K562 (cell line): Measurements from ENCODE around the gene SLC20A1. TPM values are rescaled to one million over a fixed set of nuclear protein-coding genes. Genes with fewer than 3 reads are reported as not detected.

Source experiments
- ARID2 ChIP-seq: fragments of 450-650 bp; IDR thresholded peaks from 2 replicates; pipeline ENCODE4 v1.6.1; 2017; ENCODE audit warnings: antibody characterized with exemption, mild to moderate bottlenecking
- CLOCK ChIP-seq: fragments of 250-450 bp; sonication (Bioruptor Pico); IDR thresholded peaks from 2 replicates; pipeline ENCODE4 v1.4.0; 2020; ENCODE audit warnings: mild to moderate bottlenecking, moderate library complexity, borderline replicate concordance
- CREB5 ChIP-seq: fragments of 250-450 bp; sonication (Bioruptor Pico); IDR thresholded peaks from 2 replicates; pipeline ENCODE4 v1.5.0; 2020; ENCODE audit warnings: mild to moderate bottlenecking
- DACH1 ChIP-seq: fragments of 450-650 bp; IDR thresholded peaks from 2 replicates; pipeline ENCODE4 v1.6.1; 2018; ENCODE audit not compliant: partially characterized antibody
- E2F6 ChIP-seq, 2 experiments: IDR thresholded peaks; 2 replicates each; pipeline ENCODE4 v1.6.1; 2011; ENCODE audit warnings: borderline replicate concordance in 1 of 2, control low read depth in 1 of 2, low read depth in 1 of 2, low read length in 1 of 2, mild to moderate bottlenecking in 1 of 2, mixed read lengths in 1 of 2, moderate library complexity in 1 of 2; ENCODE audit not compliant: insufficient read depth in 1 of 2, insufficient read length in 1 of 2, poor library complexity in 1 of 2, severe bottlenecking in 1 of 2; ENCODE audit errors: extremely low read depth in 1 of 2
- EP300 ChIP-seq: IDR thresholded peaks from 2 replicates; pipeline ENCODE4 v1.6.1; 2012; ENCODE audit warnings: low read length, improper control_type of control experiment
- ETS1 ChIP-seq: conservative IDR thresholded peaks from 2 replicates; pipeline ENCODE4 v1.6.1; 2011; ENCODE audit warnings: low read depth, mild to moderate bottlenecking, low read length; ENCODE audit not compliant: control insufficient read depth
- EZH2 ChIP-seq: IDR thresholded peaks from 2 replicates; pipeline ENCODE4 v1.6.1; 2012; ENCODE audit warnings: low read depth, mild to moderate bottlenecking, inconsistent platforms, low read length, borderline replicate concordance
- FOSL1 ChIP-seq: fragments of 200-800 bp; sonication (Bioruptor generic); conservative IDR thresholded peaks from 2 replicates; pipeline ENCODE4 v1.6.1; 2016; ENCODE audit warnings: missing genetic modification characterization, missing compliant biosample characterization
- MAZ ChIP-seq, 2 experiments: fragments of 450-650 bp in 1 of 2; sonication (generic) in 1 of 2; formaldehyde crosslinking; IDR thresholded peaks in 1 of 2; conservative IDR thresholded peaks in 1 of 2; 2 replicates each; pipeline versions ENCODE4 v1.4.0 to v1.5.0; 2020; ENCODE audit warnings: mild to moderate bottlenecking in 1 of 2, missing genetic modification reagents in 1 of 2
- MNT ChIP-seq, 2 experiments: fragments of 450-650 bp; conservative IDR thresholded peaks; 2 replicates each; pipeline ENCODE4 v1.6.1; 2017; ENCODE audit warnings: mild to moderate bottlenecking in 2 of 2, moderate library complexity in 2 of 2
- MTF1 ChIP-seq: fragments of 250-450 bp; sonication (Bioruptor Pico); IDR thresholded peaks from 2 replicates; pipeline ENCODE4 v1.9.0; 2021; ENCODE audit warnings: moderate library complexity, mild to moderate bottlenecking, inconsistent platforms, borderline replicate concordance
- SAP30 ChIP-seq: fragments of 200-600 bp; sonication (generic); IDR thresholded peaks from 2 replicates; pipeline ENCODE4 v1.6.1; 2012; ENCODE audit warnings: borderline replicate concordance, low read depth, mild to moderate bottlenecking, moderate library complexity, low read length, control low read depth, inconsistent platforms; ENCODE audit not compliant: insufficient read depth, poor library complexity, severe bottlenecking
- SUPT5H ChIP-seq: fragments of 450-650 bp; IDR thresholded peaks from 2 replicates; pipeline ENCODE4 v1.6.1; 2016
- TBP ChIP-seq: optimal IDR thresholded peaks from 2 replicates; pipeline ENCODE3; 2011; ENCODE audit warnings: low read depth, low read length, improper control_type of control experiment
- TCF7L2 ChIP-seq: fragments of 150-350 bp; IDR thresholded peaks from 2 replicates; pipeline ENCODE4 v1.6.1; 2016; ENCODE audit warnings: low read depth, mild to moderate bottlenecking, low read length, moderate library complexity
- ZBTB8A ChIP-seq: fragments of 450-650 bp; IDR thresholded peaks from 2 replicates; pipeline ENCODE4 v1.6.1; 2018; ENCODE audit warnings: mild to moderate bottlenecking, moderate library complexity; ENCODE audit not compliant: partially characterized antibody
- ZKSCAN3 ChIP-seq: fragments of 250-450 bp; sonication (Bioruptor Pico); IDR thresholded peaks from 2 replicates; pipeline ENCODE4 v1.4.0; 2020
- ZNF133 ChIP-seq: fragments of 250-450 bp; sonication (Bioruptor Pico); IDR thresholded peaks from 2 replicates; pipeline ENCODE4 v1.4.0; 2020; ENCODE audit warnings: mild to moderate bottlenecking
- ZNF696 ChIP-seq: fragments of 250-450 bp; sonication (Bioruptor Pico); conservative IDR thresholded peaks from 2 replicates; pipeline ENCODE4 v1.4.0; 2020; ENCODE audit warnings: mild to moderate bottlenecking, moderate library complexity
- ZNF766 ChIP-seq: fragments of 200-800 bp; sonication (Bioruptor generic); conservative IDR thresholded peaks from 2 replicates; pipeline ENCODE4 v1.6.1; 2016; ENCODE audit warnings: missing genetic modification characterization, missing compliant biosample characterization
- polyA plus RNA-seq, 8 experiments: library from polyadenylated mRNA; depleted of rRNA in 4 of 8; stranded (reverse) in 5 of 8; unstranded in 3 of 8; fragments of >200 nt; fragmentation: Nextera tagmentation in 2 of 8; fragmentation: Illumina TruSeq in 1 of 8; extraction: Ambion mirVana in 2 of 8; extraction: Trizol in 1 of 8; gene quantifications; 2 replicates each; pipeline versions ENCODE4 v1.2.1 to v1.2.3, GENCODE V29; 2011 to 2014; ENCODE audit warnings: inconsistent platforms in 1 of 8, missing spikeins in 1 of 8
- total RNA-seq, 7 experiments: library from RNA; depleted of rRNA in 6 of 7; stranded (reverse); fragments of >200 nt in 6 of 7; fragmentation: Illumina TruSeq in 2 of 7; extraction: Trizol in 2 of 7; gene quantifications; 2 replicates each; pipeline versions ENCODE4 v1.2.1 to v1.2.3, GENCODE V29; 2011 to 2021; ENCODE audit warnings: low replicate concordance in 1 of 7

The SLC20A1 gene
- total and polyA plus RNA-seq, 9 of the 15 experiments (the other 6 are each of a cell fraction or from before 2014, with no cell fraction given) = 53.8 to 150 (median 74.7) TPM

- TF ChIP-seq ETS1 (no peak), ARID2 (no peak), ZBTB8A (no peak), SAP30 (no peak), ZNF133 (CRISPR knock-in tag) (no peak), E2F6 (IDR thresholded peaks at IDR 0.05; ENCODE audit: borderline replicate concordance in 1 of 2, extremely low read depth in 1 of 2, insufficient read depth in 1 of 2, insufficient read length in 1 of 2, low read depth in 1 of 2, low read length in 1 of 2, poor library complexity in 1 of 2, severe bottlenecking in 1 of 2) (no peak), EP300 (peak; percentile 43; the same call in 1 of the 2 replicates), ZNF696 (no peak), ZKSCAN3 (CRISPR knock-in tag) (no peak), MNT (conservative IDR thresholded peaks at IDR 0.05) (no peak), CLOCK (CRISPR knock-in tag) (no peak), SUPT5H (no peak), ZNF766 (CRISPR knock-in tag) (no peak), TBP (no peak), MAZ (CRISPR knock-in tag; conservative IDR thresholded peaks at IDR 0.05 in 1 of 2, IDR thresholded peaks at IDR 0.05 in 1 of 2) (no peak), EZH2 (no peak), CREB5 (CRISPR knock-in tag) (no peak), DACH1 (peak; percentile 73), FOSL1 (tag) (peak; percentile 87), TCF7L2 (no peak), MTF1 (CRISPR knock-in tag) (no peak)
These were observed 23.2 kb upstream of the SLC20A1 start (continued) for GRCh38 chr2:112622528-112622849.
